GM10248 (cell line): ENCODE measurements around the gene LSP1.

ENCODE experiments used
- CTCF ChIA-PET: fragments of 300-600 bp; sonication (Branson Sonifier 250); formaldehyde crosslinking; extraction: SDS; loops from one replicate; lab custom pipeline; 2021; ENCODE audit warnings: antibody characterized with exemption; lab: Yijun Ruan, JAX
- POLR2A ChIA-PET: fragments of 350-650 bp; sonication (Branson Sonifier 250); formaldehyde crosslinking; extraction: SDS; loops from one replicate; lab custom pipeline; 2020; ENCODE audit warnings: antibody characterized with exemption; lab: Yijun Ruan, JAX
- DNase-seq: peaks from one replicate; pipeline ENCODE4 v3.0.0; 2012; ENCODE audit errors: extremely low spot score
- CTCF ChIP-seq: IDR thresholded peaks from 2 replicates; pipeline ENCODE4 v1.5.1; 2012; ENCODE audit warnings: mild to moderate bottlenecking, low read depth; ENCODE audit errors: extremely low read depth, missing control alignments, control extremely low read depth

Gene LSP1

GRCh38 chr11:1847006-1847735 lies 5.7 kb upstream of the LSP1 start:
- no peak for TF ChIP-seq CTCF
- ChIA-PET POLR2A (no interaction called here), CTCF (interaction anchor here (1.2 to 6.6 kb wide), 7 partner anchors 14 to 304 kb away, joined by 3 to 38 read pairs (median 16); no protein-coding TSS in a partner anchor)
- DNase-seq, result no peak

GRCh38 chr11:1847926-1848639 lies 4.8 kb upstream of the LSP1 start:
- ChIA-PET CTCF (interaction anchor here (1.2 to 6.6 kb wide), 9 partner anchors 9 to 303 kb away, joined by 3 to 38 read pairs (median 8); partner anchors contain the start of gene TNNI2), POLR2A (interaction anchor here (0.7 kb wide), 1 partner anchor 11 kb away, joined by 3 read pairs; no protein-coding TSS in a partner anchor)
- DNase-seq, result no peak
- no peak for TF ChIP-seq CTCF

GRCh38 chr11:1848640-1849430 lies 4.0 kb upstream of the LSP1 start:
- no peak for DNase-seq
- ChIA-PET POLR2A (interaction anchor here (0.7 kb wide), 1 partner anchor 10 kb away, joined by 3 read pairs; no protein-coding TSS in a partner anchor), CTCF (interaction anchor here (1.2 to 6.6 kb wide), 8 partner anchors 10 to 302 kb away, joined by 3 to 38 read pairs (median 12); partner anchors contain the start of gene TNNI2)
- TF ChIP-seq CTCF, result no peak

GRCh38 chr11:1851468-1852180 lies 1.3 kb upstream of the LSP1 start:
- DNase-seq, result no peak
- CTCF ChIA-PET, result interaction anchor here (0.8 to 6.6 kb wide), 11 partner anchors 15 to 300 kb away, joined by 3 to 38 read pairs (median 11); no protein-coding TSS in a partner anchor
- no peak for TF ChIP-seq CTCF
- POLR2A ChIA-PET, result interaction anchor here (0.8 kb wide), 1 partner anchor 526 kb away, joined by 3 read pairs; no protein-coding TSS in a partner anchor

- ChIA-PET CTCF (interaction anchor here (0.8 to 3.5 kb wide), 8 partner anchors 19 to 299 kb away, joined by 3 to 13 read pairs (median 6); no protein-coding TSS in a partner anchor), POLR2A (no interaction called here)
- no peak for TF ChIP-seq CTCF
- DNase-seq, result no peak
Measured at GRCh38 chr11:1852271-1852876, 510 bp upstream of the LSP1 start.
